ENCODE data around the gene SLC2A4RG.

- TF ChIP-seq CTCF (IDR thresholded peaks at IDR 0.05) (no peak), POLR2A (IDR thresholded peaks at IDR 0.05) (no peak)
These were observed 2.9 kb downstream of the SLC2A4RG start for GRCh38 chr20:63742381-63743024.

Data from lower leg skin (tissue), 3 donors.